ENCODE results near the gene MYOT.
"Not testable (repeated sequence)": the region's sequence is repeated elsewhere in the genome, so short reads cannot be mapped to it uniquely, and the experiment has no call there.

The MYOT gene

GRCh38 chr5:137867664-137868063, at the start of gene MYOT:
MYOT (plus strand) TSS chr5:137867860; CDS start chr5:137870652, 2,792 bp downstream.
- FAIRE-seq, result no peak

GRCh38 chr5:137819766-137820165, 47.9 kb upstream of the MYOT start:
- peak; percentile 39 for FAIRE-seq

- no peak for FAIRE-seq
Observed at GRCh38 chr5:137822158-137822764, 45.4 kb upstream of the MYOT start.

GRCh38 chr5:137822984-137823383, 44.7 kb upstream of the MYOT start:
- no peak for FAIRE-seq

GRCh38 chr5:137825165-137825564, 42.5 kb upstream of the MYOT start:
- no peak for FAIRE-seq

- no peak for FAIRE-seq
Observed at GRCh38 chr5:137826067-137826466, 41.6 kb upstream of the MYOT start.

GRCh38 chr5:137828180-137828579, 39.5 kb upstream of the MYOT start:
- FAIRE-seq, result no peak

- no peak for FAIRE-seq
Observed at GRCh38 chr5:137828664-137829063, 39.0 kb upstream of the MYOT start.

- FAIRE-seq, result no peak
Observed at GRCh38 chr5:137831105-137831504, 36.6 kb upstream of the MYOT start.

- no peak for FAIRE-seq
Observed at GRCh38 chr5:137831526-137831925, 36.1 kb upstream of the MYOT start.

- no peak for FAIRE-seq
Observed at GRCh38 chr5:137832416-137832815, 35.2 kb upstream of the MYOT start.

- FAIRE-seq, result no peak
Observed at GRCh38 chr5:137833463-137833862, 34.2 kb upstream of the MYOT start.

- FAIRE-seq, result no peak
Observed at GRCh38 chr5:137834498-137835049, 33.1 kb upstream of the MYOT start.

GRCh38 chr5:137836298-137836697, 31.4 kb upstream of the MYOT start:
- FAIRE-seq, result no peak

GRCh38 chr5:137836997-137837396, 30.7 kb upstream of the MYOT start:
- FAIRE-seq, result no peak

- FAIRE-seq, result no peak
Observed at GRCh38 chr5:137837491-137838394, 29.9 kb upstream of the MYOT start.

GRCh38 chr5:137838976-137839375, 28.7 kb upstream of the MYOT start:
- FAIRE-seq, result no peak

GRCh38 chr5:137842296-137842695, 25.4 kb upstream of the MYOT start:
- FAIRE-seq, result no peak

- FAIRE-seq, result no peak
Observed at GRCh38 chr5:137843676-137844299, 23.9 kb upstream of the MYOT start.

- no peak for FAIRE-seq
Observed at GRCh38 chr5:137845472-137845871, 22.2 kb upstream of the MYOT start.

- FAIRE-seq, result no peak
Observed at GRCh38 chr5:137847687-137848086, 20.0 kb upstream of the MYOT start.

- not testable (repeated sequence) for FAIRE-seq
Observed at GRCh38 chr5:137853165-137853564, 14.5 kb upstream of the MYOT start.

GRCh38 chr5:137856201-137856600, 11.5 kb upstream of the MYOT start:
- FAIRE-seq, result no peak
